GM18507 (cell line): ENCODE results near the gene NARF.

ENCODE experiments used
- DNase-seq: peaks from one replicate; pipeline ENCODE4 v3.0.0; 2011; ENCODE audit warnings: low read depth; ENCODE audit not compliant: insufficient read length; ENCODE audit errors: extremely low spot score
- FAIRE-seq: peaks from 2 replicates; lab custom pipeline; 2011; peaks lifted over from hg19 to GRCh38; lab: Jason Lieb, UNC

Gene NARF

DNA sequence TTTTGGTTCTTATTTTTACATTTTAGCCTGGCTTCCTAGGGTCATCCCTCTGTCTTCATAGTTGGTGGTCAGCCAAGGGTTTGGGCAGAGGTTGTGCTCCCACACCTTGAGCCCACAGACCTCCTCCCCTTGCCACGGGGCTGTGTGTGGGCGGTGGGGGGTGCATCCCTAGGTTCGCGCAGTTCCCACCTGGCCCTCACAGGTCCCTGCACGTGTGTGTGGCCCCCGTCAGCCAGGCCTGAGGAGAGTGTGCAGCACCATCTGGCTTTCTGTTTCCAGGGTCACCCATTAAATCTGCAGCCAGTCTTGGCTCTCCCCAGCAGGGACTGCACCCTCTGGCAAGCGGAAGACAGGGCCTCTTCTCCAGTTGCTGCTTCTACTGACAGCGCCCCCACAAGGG is 26.5 kb upstream of the NARF start:
- no peak for FAIRE-seq
- no peak for DNase-seq

DNA sequence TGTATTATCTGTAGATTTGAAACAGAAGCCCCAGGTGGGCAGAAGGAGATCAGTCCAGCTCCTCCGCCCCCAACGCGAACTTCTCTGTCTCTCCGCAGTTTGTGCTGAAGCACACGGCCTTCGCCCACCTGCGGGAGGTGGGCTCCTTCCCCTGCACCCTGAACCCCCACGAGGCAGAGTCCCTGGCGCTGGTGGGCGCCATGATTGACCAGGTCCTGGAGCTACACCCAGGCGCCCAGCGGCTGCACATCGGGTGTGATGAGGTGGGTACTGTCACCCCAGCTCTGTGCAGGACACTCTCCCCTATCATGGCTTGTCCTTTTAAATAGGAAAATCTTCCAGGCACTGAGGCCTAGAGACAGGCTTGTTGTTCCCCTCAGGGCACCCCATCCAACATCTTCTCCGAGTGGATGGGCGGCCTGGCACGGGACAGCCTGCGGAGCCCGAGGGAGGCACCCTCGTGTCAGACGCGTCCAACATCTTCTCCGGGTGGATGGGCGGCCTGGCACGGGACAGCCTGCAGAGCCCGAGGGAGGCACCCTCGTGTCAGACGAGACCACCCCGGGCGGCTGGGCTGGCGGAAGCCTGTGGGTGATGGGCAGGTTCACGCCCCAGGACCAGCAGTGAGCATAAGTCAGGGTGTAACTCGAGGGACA is 24.9 kb upstream of the NARF start:
- FAIRE-seq (no peak), DNase-seq (no peak)

DNA sequence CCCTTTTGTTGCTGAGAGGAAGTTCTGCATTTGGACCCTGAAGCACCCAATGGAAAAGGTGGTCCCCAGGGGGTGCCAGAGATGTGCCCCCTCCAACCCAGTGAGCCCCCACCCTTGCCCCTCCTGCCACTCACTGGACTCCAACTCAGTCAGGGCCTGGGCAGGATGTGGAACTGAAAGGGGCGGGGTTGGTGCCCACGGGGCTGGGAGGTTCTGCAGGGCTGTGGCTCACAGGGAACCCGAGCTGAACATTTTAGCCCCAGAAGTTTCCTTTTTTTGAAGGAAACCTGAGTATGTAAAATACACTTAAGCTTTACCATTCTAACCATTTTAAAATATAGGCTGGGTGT is 24.4 kb upstream of the NARF start:
- FAIRE-seq, result peak; percentile 72

DNA sequence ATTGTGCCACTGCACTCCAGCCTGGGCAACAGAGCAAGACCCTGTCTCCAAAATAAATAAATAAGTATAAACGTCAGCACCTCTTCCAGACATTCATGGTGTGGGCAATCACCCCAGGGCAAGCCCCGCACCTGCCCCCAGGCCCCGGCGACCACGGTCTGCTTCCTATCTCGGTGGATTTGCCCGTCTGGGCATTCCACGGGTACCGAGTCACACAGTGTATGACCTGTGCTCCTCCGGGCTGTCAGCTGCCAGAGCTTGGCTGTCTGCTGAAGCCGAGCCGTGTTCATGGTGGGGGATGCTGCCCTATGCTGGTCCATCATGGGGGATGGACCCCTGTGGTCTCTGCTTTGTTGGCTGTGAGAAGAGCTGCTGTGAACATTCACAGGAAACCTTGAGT is 23.4 kb upstream of the NARF start:
- DNase-seq (no peak), FAIRE-seq (no peak)

More for the DNA sequence above, 24.4 kb upstream of the NARF start:
- no peak for DNase-seq

DNA sequence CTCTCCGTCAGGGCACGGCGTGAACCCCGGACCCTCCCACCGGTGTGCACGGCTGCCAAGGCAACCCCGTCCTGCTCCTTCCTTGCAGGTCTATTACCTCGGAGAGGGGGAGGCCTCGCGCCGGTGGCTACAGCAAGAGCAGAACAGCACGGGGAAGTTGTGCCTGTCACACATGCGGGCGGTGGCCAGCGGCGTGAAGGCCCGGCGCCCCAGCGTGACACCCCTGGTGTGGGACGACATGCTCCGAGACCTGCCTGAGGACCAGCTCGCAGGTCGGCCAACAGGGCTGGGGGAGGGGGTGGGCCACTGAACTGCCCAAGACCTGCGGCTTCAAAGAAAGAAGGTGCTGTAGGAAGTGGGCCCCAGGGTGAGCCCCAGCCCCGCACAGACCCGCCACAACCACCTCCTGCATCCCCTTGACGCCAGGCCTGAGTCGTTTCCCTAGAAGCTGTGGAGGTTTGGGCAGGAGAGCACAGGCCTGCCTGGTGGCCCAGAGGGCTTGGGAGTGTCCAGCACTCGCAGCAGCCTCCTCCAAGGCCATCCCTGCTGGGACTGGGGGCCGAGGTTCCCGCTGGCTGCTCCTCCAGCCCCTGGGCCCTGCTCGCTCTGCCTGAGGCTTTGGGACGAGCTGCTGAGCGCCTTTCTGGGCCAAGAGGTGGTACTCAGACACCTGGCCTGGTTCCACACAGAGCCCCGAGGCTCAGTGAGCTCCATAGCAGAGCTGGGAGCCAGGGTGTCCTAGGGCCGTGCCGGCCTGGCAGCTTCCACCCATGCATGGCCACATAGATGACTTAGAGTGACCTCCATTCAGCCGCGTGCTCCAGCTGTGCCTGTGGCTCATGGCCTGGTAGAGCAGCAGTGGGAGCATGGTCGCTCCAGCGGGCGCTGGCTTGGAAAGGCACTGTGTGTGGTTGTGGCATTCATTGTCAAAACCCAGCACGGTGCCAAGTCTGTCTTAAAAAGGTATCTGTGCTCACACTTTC is 22.6 kb upstream of the NARF start:
- FAIRE-seq (no peak), DNase-seq (no peak)

DNA sequence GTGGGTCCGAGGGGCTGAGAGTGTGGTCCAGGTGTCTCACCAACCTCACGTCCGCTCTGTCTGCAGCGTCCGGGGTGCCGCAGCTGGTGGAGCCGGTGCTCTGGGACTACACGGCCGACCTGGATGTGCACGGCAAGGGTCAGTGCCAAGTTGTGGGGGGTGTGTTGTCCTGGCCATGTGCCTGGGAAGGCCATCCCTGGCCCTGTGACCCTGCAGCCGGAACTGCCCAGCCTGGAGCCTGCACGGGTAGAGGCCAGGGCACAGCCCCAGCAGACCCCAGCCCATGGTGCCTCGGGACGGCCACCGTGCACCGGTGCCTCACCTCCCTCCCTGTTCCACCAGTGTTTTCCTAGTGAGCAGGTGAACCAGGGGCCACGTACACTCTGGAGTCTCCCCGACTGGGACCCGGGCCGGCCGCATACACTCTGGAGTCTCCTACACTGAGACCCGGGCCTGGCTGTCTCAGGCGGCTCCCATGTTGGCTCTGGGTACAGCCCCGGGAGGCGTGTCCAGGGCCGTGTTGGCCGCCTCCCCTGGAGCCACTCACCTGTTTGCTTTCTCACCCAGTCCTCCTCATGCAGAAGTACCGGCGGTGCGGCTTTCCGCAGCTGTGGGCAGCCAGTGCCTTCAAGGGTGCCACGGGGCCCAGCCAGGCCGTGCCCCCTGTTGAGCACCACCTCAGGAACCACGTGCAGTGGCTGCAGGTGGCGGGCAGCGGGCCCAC is 21.8 kb upstream of the NARF start:
- no peak for FAIRE-seq
- DNase-seq, result no peak

DNA sequence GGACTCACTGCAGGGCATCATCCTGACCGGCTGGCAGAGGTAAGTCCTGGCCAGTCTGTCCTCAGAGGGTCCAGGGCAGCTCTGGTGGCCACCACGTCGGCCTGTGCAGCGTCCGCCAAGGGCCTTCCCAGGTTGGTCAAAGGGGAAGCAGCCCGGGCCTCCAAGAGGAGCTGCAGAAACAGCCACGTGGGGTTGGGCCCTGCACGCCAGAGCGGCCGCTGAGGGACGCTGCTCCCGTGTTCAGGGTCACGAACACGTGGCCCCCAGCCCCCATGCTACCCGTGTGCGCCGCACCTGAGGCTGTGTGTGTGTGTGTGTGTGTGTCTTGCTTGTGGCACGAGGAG is 21.2 kb upstream of the NARF start:
- FAIRE-seq, result no peak
- no peak for DNase-seq

DNA sequence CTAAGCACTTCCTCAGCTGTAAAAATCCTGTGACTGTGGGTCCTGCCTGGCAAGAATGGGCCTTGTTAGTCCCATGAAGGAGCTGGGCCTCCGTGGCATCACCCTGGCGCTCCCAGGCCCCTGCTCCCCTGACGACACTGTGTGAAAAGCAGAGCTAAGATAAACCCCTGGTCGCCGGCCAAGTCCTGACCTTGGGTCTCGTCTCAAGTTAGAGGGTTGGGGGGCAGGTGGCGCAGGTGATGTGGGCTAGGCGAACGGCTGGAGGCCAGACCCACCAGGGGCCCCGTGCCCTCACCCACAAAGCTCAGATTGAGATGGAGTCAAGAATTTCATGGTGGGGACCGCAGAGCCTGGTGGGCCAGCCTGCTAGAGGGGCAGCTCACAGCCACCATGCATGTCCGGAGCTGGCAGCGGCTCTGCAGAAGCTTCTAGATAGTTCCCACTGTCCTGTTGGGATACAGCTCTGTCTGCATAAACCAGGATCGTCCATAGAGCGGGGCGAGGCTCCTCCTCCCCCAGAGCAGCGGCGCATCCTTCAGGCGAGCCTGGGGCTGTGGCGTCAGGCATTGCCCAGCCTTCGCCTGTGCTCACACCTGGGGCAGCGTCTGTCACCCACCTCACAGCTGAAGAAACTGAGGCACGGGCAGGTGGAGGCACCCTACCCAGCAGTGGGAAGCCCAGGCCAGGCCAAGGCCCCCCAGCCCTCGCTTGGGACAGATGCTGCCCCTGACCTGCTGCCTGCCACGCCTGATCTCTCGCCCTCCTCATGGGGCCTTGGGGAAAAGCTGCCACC is 19.9 kb upstream of the NARF start:
- no peak for FAIRE-seq

DNA sequence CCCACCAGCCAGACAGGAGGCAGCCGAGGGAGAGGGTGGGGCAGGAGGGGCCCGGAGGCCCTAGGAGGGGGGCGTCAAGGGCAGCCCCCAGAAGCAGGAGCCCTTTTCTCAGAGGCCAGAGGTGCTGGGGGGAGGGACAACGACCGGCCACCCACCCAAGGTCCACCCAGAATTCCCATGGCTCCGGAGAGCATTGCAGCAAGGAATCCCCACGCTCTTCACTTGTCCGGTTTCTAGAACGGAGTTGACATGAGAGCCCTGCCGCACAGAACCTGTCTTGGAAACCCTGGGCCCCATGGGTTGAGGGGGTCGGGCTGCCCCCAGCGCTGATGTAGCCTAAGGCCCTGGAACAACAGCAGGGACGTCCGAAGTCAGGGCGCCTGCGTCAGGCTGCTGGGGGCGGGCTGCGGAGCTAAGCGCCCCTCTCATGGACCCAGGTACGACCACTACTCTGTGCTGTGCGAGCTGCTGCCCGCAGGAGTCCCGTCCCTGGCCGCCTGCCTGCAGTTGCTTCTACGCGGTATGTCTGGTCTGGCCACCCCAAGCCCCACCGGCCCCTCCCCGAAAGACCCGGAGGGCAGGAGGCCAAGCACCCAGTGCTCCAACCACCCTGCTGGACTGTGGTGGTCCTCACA is 19.2 kb upstream of the NARF start:
- no peak for DNase-seq
- no peak for FAIRE-seq

More for the DNA sequence above, 19.9 kb upstream of the NARF start:
- DNase-seq, result no peak

DNA sequence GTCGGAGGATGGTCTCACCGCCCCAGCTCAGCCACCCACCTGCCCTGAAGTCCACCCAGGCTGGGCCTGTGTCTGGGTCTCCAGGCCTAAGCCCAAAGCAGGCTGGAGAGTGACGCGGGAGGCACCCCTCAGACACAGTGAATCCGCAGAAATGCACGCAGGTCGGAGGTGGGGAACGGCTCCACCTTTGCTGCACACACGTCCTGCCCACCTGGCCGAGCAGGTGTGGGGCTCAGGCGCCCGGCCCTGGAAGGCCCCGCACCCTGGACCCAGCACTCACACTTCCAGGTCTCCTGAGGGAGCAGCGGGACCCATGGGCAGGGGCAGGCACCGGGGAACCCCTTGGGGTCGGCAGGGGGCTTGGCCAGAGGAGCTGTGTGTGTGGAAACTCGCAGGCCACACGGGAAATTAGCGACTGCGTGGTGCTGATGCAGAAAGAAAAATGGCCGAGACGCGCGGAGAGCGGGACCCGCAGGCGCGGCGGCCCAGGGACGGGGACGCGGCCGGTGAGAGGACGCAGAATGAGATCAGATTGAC is 18.6 kb upstream of the NARF start:
- FAIRE-seq (no peak), DNase-seq (no peak)

DNA sequence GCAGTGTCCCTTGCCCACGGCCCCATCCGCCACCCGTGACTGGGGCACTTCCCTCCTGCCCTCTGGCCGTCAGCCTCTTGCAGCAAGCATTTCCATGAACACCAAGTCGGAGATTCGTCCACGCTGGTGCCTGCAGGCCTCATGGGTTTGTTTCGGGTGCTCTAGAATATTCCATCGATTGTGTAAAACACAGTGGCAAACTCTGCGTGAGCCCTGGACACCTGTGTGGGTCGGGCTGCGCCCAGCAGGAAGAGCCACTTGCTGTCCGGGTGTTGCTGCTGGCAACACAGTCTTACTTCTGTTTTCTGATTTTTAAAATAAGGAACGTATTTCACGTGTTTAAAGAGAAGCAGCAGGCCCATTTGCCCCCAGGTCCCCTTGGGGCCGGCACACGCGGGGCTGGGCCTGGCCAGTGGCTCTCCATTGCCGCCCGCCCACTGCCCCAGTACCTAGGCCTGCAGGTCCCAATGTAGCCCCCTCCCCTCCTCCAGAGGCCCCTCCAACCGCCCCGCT is 18.0 kb upstream of the NARF start:
- FAIRE-seq (peak; percentile 64), DNase-seq (no peak)

DNA sequence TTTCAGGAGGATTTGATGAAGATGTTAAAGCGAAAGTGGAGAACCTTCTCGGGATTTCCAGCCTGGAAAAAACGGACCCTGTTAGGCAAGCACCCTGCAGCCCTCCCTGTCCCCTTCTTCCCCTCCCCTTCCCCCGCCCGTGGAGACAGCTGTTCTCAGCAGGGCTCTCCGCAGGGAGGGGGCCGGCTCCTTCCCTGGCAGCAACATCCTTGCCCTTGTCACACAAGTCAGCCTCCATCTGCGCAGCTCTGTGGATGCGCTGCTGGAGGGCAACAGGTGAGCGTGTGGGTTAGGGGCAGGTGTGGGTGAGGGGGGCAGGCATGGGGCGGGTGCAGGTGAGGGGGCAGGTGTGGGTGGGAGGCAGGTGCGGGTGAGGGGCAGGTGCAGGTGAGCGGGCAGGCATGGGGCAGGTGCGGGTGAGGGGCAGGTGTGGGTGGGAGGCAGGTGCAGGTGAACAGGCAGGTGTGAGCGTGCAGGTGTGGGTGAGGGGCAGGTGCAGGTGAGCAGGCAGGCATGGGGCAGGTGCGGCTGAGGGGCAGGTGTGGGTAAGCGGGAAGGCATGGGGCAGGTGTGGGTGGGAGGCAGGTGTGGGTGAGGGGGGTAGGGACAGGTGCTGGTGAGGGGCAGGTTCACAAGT is 17.4 kb upstream of the NARF start:
- FAIRE-seq (no peak), DNase-seq (no peak)

DNA sequence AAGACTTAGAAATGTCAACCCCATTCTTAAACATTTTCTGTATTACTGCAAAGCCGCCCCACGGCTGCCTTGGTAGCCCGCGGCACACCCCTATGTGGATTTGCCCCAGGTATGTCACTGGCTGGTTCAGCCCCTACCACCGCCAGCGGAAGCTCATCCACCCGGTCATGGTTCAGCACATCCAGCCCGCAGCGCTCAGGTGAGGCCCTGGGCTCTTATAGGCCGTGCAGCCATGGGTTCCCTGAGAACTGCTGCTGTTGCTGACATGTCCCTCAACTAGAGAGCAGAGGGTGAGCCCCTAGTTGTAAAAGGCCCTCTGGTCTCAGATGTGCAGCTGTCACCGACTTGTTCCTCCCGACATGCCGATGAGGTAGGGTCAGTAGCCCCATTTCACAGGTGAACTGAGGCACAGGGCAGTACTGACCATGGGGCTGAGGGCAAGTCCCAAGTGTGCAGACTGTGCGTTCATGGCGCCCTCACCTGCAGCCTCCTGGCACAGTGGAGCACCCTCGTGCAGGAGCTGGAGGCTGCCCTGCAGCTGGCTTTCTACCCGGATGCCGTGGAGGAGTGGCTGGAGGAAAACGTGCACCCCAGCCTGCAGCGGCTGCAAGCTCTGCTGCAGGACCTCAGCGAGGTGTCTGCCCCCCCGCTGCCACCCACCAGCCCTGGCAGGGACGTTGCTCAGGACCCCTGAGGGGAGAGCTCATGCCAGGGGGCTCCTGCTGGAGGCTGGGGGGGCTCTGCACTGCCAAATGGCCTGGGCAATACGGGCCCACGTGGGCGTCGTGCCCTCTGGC is 16.7 kb upstream of the NARF start:
- DNase-seq (no peak), FAIRE-seq (peak; percentile 9)

DNA sequence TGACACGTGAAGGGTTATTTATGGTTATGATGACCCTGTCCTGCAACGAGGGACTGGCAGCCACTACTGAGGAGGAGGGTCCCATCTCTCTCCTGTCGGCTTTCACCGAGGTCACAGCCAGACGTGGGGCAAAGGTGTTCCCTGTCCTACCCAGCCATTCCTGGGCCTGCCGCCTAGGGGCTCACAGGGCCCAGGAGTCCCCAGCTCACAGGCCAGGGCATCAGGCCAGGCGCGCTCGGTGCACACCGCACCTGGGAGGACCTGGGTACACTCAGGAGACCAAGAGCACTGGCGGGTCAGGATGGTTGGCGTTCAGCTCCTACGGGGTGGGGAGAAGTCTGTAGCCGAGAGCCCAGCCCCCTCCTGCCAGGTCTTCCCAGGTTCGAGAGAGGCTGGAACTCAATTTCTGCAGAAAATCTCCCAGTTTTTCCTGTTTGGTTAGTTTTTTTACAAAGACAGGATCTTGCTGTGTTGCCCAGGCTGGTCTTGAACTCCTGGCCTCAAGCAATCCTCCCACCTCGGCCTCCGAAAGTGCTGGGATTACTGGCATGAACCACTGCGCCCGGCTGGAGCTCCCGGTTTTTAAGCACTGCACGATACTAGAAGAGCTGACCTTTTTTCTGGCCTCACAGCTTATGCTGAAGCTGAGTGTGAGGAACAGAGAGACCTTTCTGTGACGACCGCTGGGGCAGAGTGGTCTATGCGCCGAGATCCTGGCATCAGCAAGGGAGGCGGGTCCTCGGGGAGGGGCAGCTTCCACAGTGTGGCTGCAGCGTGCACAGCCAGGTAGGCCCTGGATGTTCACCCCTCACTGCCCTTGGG is 15.7 kb upstream of the NARF start:
- FAIRE-seq, result no peak
- no peak for DNase-seq

DNA sequence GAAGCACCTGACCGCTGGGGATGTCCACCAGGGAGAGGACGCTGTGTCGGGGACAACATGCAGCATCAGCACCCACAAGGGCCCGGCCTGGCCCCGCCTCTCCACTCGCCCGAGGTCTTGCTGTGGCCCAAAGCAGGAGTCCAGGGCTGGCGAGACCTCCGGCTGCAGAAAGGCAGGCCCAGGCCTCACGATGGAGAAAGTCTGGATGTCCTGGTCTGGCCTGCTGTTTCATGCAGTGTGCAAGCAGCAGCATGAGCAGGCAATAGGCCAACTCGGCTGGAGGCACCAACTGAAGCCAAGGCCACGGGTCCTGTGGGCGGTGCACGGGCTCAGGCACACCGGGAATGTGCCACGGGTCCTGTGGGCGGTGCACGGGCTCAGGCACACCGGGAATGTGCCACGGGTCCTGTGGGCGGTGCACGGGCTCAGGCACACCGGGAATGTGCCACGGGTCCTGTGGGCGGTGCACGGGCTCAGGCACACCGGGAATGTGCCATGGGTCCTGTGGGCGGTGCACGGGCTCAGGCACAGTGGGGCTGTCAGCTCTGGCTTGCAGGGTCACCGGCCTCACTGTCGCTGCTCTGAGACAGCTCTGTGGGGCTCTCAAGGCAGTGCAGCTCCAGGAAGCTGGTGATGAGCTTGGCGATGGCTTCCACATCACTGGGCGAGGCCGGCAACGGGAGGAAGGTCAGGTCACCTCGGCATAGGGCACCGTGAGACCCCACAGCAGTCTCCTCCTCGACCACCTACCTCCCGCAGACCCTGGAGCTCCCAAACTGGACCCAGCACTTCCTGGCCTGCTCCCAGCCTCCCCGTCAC is 14.9 kb upstream of the NARF start:
- no peak for FAIRE-seq

DNA sequence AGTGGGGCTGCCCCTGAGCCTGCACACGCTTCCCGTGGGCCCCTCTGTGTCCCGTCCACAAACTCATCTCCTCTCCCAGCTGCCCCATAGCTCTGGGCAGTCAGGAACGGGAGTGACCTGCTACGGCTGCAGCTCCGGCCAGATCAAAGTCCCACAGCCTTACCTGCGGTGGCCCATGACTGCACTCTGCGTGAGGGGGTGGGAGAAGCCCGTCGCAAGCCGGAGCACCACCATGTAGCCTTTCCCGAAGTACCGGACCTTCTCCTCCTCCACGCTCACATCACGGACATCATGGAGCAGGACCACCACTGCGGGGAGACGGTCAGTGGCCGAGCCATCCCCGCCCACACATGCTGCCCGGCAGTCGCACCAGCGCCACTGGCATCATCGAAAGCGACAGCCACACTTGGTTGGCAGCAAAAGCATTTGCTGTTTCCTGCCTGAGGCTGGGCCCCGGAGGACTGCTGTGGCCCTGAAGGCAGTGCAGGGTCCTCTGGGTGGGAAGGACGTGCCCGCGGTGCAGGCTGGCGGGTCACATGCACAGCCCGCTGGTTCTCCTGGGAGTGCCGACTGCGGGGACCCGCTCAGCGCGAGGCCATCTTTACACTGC is 14.2 kb upstream of the NARF start:
- DNase-seq (no peak), FAIRE-seq (no peak)

More for the DNA sequence above, 14.9 kb upstream of the NARF start:
- DNase-seq, result no peak
